Measurements from ENCODE around the gene VAT1L. TPM values are rescaled to one million over a fixed set of nuclear protein-coding genes. Genes with fewer than 3 reads are reported as not detected.

VAT1L gene
- total and polyA plus RNA-seq, 2 donors: 0.24 to 0.34 TPM

DNA sequence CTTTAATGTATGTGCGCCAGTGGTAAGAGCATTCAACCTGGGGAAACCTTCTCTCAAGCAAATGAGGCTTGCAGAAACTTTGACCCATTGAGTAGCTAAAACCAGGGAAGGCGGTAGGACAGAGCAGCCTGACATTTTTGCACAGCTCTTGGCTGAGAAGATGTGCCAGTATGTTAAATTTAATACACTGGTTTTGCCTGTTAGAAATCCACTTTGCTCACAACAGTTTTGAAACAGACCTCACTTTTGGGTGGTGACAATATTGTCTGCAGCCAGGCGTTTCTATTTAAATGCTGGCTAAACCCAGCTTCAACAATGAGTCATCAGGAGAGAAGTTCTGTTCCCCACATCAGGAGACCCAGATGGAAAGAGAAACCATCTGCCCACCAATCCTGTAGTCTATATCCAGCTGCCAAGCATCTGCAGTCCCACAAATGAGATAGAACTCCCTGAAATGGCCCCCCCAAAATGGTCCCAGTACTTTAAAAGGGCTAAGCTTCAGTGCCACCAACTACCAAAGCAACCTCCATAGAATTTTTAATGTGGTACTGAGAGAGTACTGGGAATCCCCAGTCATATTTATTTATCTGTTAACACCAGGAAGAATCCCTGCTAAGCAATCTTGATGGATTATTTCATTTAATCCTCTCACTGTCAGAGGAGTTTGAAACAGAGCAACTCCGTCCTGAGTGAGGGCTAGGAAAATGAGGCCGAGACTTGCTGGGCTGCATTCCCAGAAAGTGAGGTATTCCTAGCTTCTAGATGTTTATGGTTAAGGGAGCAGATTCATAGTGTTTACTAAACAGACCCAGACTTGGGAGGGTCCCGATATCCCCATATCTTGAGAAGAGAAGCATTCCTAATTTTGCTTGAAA lies 205.0 kb downstream of the VAT1L start:
- no peaks in the 10 kb centered on the region for H3K36me3 ChIP-seq (ENCODE audit: control insufficient read depth in 2 of 2, insufficient read depth in 2 of 2, low read length in 1 of 2)
- H3K27me3 ChIP-seq (ENCODE audit: control insufficient read depth in 2 of 2, insufficient read depth in 1 of 2, low read length in 1 of 2): no peaks in the 10 kb centered on the region
- no peak for DNase-seq (ENCODE audit: low read depth in 6 of 9, low spot score in 9 of 9)
- H3K4me1 ChIP-seq (ENCODE audit: control insufficient read depth in 2 of 2, insufficient read depth in 2 of 2, low read length in 2 of 2): no peaks in the 10 kb centered on the region
- no peak overlapping the region for H3K4me3 ChIP-seq (ENCODE audit: low read length in 2 of 2)
- WGBS: 62% methylated on average over 6 of the region's 6 CpGs
- H3K27ac ChIP-seq (ENCODE audit: low read depth in 1 of 2, low read length in 1 of 2): no peak overlapping the region
- peaks cover 1 to 5% of the 10 kb centered on the region in 2 donors for H3K9me3 ChIP-seq (ENCODE audit: control insufficient read depth in 2 of 2, insufficient read depth in 1 of 2, low read length in 1 of 2)

DNA sequence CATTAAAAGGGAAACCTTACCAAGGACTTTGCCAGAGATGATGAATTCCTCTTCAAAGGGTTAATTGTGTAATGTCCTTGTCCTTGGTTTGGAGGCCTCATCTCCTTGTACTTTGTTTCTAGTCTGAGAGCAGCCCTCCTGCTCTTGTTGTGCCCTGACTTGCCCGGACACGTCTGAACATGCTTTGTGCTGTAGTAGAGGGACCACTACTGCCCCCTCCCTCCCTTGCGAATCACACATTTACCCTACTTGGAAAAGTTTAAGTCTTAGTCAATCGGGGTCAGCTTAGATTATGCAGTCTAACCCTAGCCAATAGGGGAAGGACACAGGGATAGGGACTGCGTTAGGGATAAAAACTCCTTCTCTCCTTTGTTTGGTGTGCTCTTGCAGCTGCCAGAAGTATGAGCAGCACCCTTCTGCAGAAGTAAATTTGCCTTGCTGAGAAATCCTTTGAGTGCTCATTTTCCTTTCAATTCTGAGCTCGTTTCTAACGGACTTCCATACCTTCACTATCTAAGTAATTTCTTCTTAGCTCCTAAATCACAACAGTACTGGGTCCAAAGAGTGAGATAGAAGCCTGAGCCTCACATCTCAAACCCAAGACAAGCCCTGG lies 207.6 kb downstream of the VAT1L start:
- Histone ChIP-seq H3K4me1 (ENCODE audit: control insufficient read depth in 2 of 2, insufficient read depth in 2 of 2, low read length in 2 of 2) (no peaks in the 10 kb centered on the region), H3K9me3 (ENCODE audit: control insufficient read depth in 2 of 2, insufficient read depth in 1 of 2, low read length in 1 of 2) (peaks cover 1 to 5% of the 10 kb centered on the region in 2 donors), H3K27me3 (ENCODE audit: control insufficient read depth in 2 of 2, insufficient read depth in 1 of 2, low read length in 1 of 2) (no peaks in the 10 kb centered on the region), H3K27ac (ENCODE audit: low read depth in 1 of 2, low read length in 1 of 2) (no peak overlapping the region), H3K36me3 (ENCODE audit: control insufficient read depth in 2 of 2, insufficient read depth in 2 of 2, low read length in 1 of 2) (no peaks in the 10 kb centered on the region), H3K4me3 (ENCODE audit: low read length in 2 of 2) (no peak overlapping the region)
- 89% methylated on average over 7 of the region's 7 CpGs for WGBS
- no peak for DNase-seq (ENCODE audit: low read depth in 6 of 9, low spot score in 9 of 9)

DNA sequence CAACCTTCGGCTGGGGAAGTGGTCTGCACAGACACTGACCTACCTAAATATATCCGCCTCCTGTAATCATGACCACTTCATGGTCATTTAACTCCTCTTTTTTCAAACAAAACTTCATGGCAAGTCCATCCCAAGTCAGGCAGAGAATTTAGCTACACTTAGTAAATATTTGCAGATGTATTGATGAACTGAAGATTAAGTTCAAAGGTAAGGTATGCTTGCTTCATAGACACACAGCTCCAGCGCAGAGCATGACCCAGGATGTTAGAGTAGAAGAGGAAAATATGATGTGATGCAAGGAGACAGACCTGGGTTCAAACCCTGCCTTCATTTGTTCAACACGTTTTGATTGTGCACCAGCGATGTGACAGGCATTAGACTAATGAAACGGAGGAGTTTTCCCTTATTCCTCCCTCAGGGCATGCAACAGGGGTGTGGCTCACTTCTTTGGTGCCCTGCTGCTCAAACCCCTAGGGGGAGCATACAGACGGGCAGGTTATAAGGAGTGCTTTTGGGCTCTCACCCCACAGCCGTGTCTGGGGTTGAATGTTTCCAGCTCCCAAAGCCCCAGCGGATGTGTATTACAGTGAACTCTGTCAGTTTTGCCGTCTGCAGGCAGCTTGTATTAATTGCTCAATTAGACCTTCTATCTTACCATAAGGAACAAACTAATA lies 210.1 kb downstream of the VAT1L start:
- Histone ChIP-seq H3K4me3 (ENCODE audit: low read length in 2 of 2) (no peak overlapping the region), H3K27me3 (ENCODE audit: control insufficient read depth in 2 of 2, insufficient read depth in 1 of 2, low read length in 1 of 2) (no peaks in the 10 kb centered on the region), H3K9me3 (ENCODE audit: control insufficient read depth in 2 of 2, insufficient read depth in 1 of 2, low read length in 1 of 2) (peaks cover 1 to 5% of the 10 kb centered on the region in 2 donors), H3K27ac (ENCODE audit: low read depth in 1 of 2, low read length in 1 of 2) (no peak overlapping the region), H3K36me3 (ENCODE audit: control insufficient read depth in 2 of 2, insufficient read depth in 2 of 2, low read length in 1 of 2) (no peaks in the 10 kb centered on the region), H3K4me1 (ENCODE audit: control insufficient read depth in 2 of 2, insufficient read depth in 2 of 2, low read length in 2 of 2) (no peaks in the 10 kb centered on the region)
- no peak for DNase-seq (ENCODE audit: low read depth in 6 of 9, low spot score in 9 of 9)
- WGBS: 79% methylated on average over 10 of the region's 10 CpGs

DNA sequence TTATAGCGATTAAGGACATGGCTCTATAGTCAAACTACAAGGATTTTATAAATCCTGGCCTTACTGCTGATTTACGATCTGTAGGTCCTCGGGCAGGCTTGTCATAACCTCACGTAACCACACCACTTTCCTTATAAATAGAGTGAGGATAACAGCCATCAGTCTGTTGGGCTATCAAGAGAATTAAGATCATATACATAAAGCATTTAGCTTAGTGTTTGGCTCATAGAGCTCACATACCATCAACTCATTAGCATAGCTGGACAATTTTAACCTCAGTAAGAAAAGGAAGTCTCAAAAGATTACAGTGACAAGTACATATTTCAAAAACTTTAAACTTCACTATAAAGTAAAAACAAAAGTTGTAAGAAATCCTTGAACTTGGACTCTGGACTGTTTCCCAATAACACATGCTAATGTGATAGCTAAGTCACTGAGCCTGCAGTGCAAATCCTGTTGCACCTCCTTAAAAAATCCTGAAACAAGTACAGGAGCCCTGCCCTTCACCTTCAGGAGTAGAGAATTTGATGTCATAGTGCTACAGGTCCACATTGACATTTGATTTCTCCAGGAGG lies 213.2 kb downstream of the VAT1L start:
- 69% methylated on average over 4 of the region's 4 CpGs for WGBS
- no peak for DNase-seq (ENCODE audit: low read depth in 6 of 9, low spot score in 9 of 9)
- Histone ChIP-seq H3K27ac (ENCODE audit: low read depth in 1 of 2, low read length in 1 of 2) (no peak overlapping the region), H3K36me3 (ENCODE audit: control insufficient read depth in 2 of 2, insufficient read depth in 2 of 2, low read length in 1 of 2) (no peaks in the 10 kb centered on the region), H3K4me3 (ENCODE audit: low read length in 2 of 2) (no peak overlapping the region), H3K27me3 (ENCODE audit: control insufficient read depth in 2 of 2, insufficient read depth in 1 of 2, low read length in 1 of 2) (no peaks in the 10 kb centered on the region), H3K4me1 (ENCODE audit: control insufficient read depth in 2 of 2, insufficient read depth in 2 of 2, low read length in 2 of 2) (no peaks in the 10 kb centered on the region), H3K9me3 (ENCODE audit: control insufficient read depth in 2 of 2, insufficient read depth in 1 of 2, low read length in 1 of 2) (no peaks in the 10 kb centered on the region)

DNA sequence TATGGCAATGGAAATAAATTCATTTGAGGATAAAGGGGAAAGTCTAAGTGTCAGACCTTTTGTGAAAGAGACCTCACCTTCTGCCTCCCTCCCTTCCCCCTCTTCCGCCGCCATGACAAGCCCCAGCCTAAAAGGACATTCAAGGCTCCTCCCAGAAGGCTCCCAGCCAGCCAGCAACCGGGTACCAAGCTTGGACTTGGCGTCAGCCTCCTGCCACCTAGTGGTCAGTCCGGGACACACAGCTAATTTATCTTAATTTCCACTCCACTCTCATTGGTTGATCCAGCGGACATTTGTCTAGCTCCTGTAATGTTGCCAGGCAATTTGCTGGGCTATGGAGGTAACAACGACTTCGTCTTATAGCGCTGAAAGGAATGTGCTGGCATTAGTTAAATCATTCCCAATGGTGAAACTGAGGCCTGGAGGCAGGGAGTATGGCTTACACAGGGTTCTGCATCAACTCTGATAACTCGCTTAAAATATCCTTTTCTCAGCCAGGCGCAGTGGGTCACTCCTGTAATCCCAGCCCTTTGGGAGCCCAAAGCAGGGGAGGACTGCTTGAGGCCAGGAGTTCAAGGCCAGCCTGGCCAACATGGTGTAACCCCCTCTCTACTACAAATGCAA lies 214.7 kb downstream of the VAT1L start:
- 22% methylated on average over 11 of the region's 11 CpGs for WGBS
- peak; percentile 27 to 74 (median 46) for DNase-seq (ENCODE audit: low read depth in 6 of 9, low spot score in 9 of 9)
- H3K4me3 ChIP-seq (ENCODE audit: low read length in 2 of 2): no peak overlapping the region
- no peak overlapping the region for H3K27ac ChIP-seq (ENCODE audit: low read depth in 1 of 2, low read length in 1 of 2)
- H3K36me3 ChIP-seq (ENCODE audit: control insufficient read depth in 2 of 2, insufficient read depth in 2 of 2, low read length in 1 of 2): no peaks in the 10 kb centered on the region
- H3K9me3 ChIP-seq (ENCODE audit: control insufficient read depth in 2 of 2, insufficient read depth in 1 of 2, low read length in 1 of 2): no peaks in the 10 kb centered on the region
- H3K27me3 ChIP-seq (ENCODE audit: control insufficient read depth in 2 of 2, insufficient read depth in 1 of 2, low read length in 1 of 2): no peaks in the 10 kb centered on the region
- H3K4me1 ChIP-seq (ENCODE audit: control insufficient read depth in 2 of 2, insufficient read depth in 2 of 2, low read length in 2 of 2): no peaks in the 10 kb centered on the region

DNA sequence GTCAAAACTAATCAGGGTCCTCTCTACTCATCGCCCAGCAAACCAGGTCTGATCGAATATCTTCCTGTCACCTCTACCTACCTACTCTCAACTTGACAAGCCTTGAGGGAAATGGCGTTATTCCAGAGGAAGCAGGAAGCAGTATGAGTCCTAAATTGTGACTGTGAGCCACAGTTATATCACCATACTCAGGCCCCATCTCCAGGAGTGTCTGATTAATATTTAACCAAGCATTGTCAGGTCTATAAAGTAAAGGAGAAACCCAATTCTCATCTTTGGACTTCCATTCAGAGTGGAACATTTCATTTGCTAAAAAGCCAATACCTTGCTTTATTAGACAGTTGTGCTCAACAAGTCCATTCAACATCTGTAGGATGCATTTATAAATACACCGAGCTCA lies 216.2 kb downstream of the VAT1L start:
- Histone ChIP-seq H3K4me3 (ENCODE audit: low read length in 2 of 2) (no peak overlapping the region), H3K36me3 (ENCODE audit: control insufficient read depth in 2 of 2, insufficient read depth in 2 of 2, low read length in 1 of 2) (no peaks in the 10 kb centered on the region), H3K9me3 (ENCODE audit: control insufficient read depth in 2 of 2, insufficient read depth in 1 of 2, low read length in 1 of 2) (no peaks in the 10 kb centered on the region), H3K27ac (ENCODE audit: low read depth in 1 of 2, low read length in 1 of 2) (no peak overlapping the region), H3K4me1 (ENCODE audit: control insufficient read depth in 2 of 2, insufficient read depth in 2 of 2, low read length in 2 of 2) (no peaks in the 10 kb centered on the region), H3K27me3 (ENCODE audit: control insufficient read depth in 2 of 2, insufficient read depth in 1 of 2, low read length in 1 of 2) (no peaks in the 10 kb centered on the region)
- WGBS: 88% methylated on average over 4 of the region's 4 CpGs
- no peak for DNase-seq (ENCODE audit: low read depth in 6 of 9, low spot score in 9 of 9)

DNA sequence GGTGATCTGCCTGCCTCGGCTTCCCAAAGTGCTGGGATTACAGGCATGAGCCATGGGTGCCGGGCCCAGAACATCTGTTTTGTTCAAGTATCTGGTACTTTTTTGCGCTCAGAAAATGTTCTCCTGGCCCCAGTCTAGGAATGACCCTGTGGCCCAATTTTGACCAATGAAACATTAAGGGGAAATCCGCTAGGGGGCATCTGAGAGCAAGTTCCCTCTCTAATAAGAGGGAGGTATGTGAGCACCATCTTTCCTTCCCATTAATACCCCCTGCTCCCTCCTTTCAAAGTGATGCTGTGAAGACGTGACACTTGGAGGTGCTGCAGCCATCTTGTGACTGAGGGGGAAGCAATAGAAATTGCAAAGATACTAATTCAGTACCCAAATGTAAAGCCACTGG lies 217.5 kb downstream of the VAT1L start:
- WGBS: 79% methylated on average over 5 of the region's 5 CpGs
- Histone ChIP-seq H3K4me1 (ENCODE audit: control insufficient read depth in 2 of 2, insufficient read depth in 2 of 2, low read length in 2 of 2) (no peaks in the 10 kb centered on the region), H3K36me3 (ENCODE audit: control insufficient read depth in 2 of 2, insufficient read depth in 2 of 2, low read length in 1 of 2) (no peaks in the 10 kb centered on the region), H3K27ac (ENCODE audit: low read depth in 1 of 2, low read length in 1 of 2) (no peak overlapping the region), H3K27me3 (ENCODE audit: control insufficient read depth in 2 of 2, insufficient read depth in 1 of 2, low read length in 1 of 2) (no peaks in the 10 kb centered on the region), H3K4me3 (ENCODE audit: low read length in 2 of 2) (no peak overlapping the region), H3K9me3 (ENCODE audit: control insufficient read depth in 2 of 2, insufficient read depth in 1 of 2, low read length in 1 of 2) (no peaks in the 10 kb centered on the region)
- no peak for DNase-seq (ENCODE audit: low read depth in 6 of 9, low spot score in 9 of 9)

DNA sequence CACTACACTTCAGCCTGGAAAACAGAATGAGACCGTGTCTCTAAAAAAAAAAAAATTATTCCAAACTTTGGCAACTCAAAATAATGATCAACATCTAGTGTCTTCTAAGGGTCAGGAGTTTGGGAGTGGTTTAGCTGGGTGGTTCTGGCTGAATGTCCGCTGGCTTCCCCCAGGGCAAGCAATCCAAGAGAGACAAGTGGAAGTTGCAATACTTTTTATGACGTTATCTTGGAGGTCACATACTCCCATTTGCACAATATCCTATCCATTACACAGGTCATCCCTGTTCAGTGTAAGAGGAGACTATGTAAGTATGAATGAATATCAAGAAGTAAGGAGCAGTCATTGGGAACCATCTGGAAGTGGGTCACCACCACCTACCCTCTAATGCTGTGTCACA lies 218.8 kb downstream of the VAT1L start:
- 90% methylated on average over 3 of the region's 3 CpGs for WGBS
- DNase-seq (ENCODE audit: low read depth in 6 of 9, low spot score in 9 of 9): no peak
- H3K4me1 ChIP-seq (ENCODE audit: control insufficient read depth in 2 of 2, insufficient read depth in 2 of 2, low read length in 2 of 2): no peaks in the 10 kb centered on the region
- no peak overlapping the region for H3K4me3 ChIP-seq (ENCODE audit: low read length in 2 of 2)
- H3K27me3 ChIP-seq (ENCODE audit: control insufficient read depth in 2 of 2, insufficient read depth in 1 of 2, low read length in 1 of 2): no peaks in the 10 kb centered on the region
- H3K27ac ChIP-seq (ENCODE audit: low read depth in 1 of 2, low read length in 1 of 2): no peak overlapping the region
- no peaks in the 10 kb centered on the region for H3K36me3 ChIP-seq (ENCODE audit: control insufficient read depth in 2 of 2, insufficient read depth in 2 of 2, low read length in 1 of 2)
- H3K9me3 ChIP-seq (ENCODE audit: control insufficient read depth in 2 of 2, insufficient read depth in 1 of 2, low read length in 1 of 2): no peaks in the 10 kb centered on the region

All from thymus (tissue), 11 donors.